Measurements from ENCODE around the gene NAA80. TPM values are rescaled to one million over a fixed set of nuclear protein-coding genes. Genes with fewer than 3 reads are reported as not detected.

The NAA80 gene
- total RNA-seq, 1 experiment from 2014 or later: 5.3 TPM

DNA sequence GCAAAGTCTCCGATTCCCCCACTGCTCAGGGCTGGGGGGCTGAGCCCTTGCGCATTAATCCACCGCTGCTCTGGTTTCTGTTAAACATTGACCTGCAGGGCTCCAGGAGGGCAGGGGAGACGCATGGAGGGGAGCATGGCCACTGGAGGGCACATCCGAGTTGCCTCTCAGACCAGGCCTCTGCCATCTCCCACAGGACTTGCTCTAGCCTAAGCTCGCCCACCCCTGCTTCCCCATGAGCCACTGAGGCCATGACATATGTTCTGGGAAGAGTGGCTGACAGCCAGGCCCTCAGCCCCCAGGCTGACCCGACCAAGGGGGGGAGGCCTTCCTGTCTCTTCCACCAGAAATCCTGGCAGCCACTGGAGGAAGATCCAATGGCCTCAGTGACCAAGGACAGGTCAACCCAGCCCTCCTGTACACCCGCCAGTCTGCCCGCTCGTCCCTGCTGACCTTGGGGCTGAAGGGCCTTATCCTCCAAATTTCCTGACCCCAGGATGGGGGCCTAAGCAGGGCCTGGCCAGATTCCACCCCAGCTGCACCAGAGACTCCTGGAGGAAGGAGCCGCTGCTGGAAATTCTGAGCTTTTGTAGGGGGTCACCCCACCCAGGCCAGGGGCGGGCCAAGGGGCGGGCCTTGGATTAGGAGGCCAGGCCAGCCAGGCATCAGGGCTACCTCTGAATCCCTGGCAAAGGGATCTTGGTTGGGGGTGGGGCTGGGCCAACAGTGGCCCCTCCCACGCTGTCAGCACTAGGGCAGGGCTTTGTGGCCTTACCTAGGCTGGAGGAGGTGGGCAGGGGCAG is 4.0 kb upstream of the NAA80 start, which contains the start of gene HYAL1:
Gene HYAL1, minus strand, starts transcription at position 562 of the 803 bp plus-strand sequence. CDS start 618 bp downstream, outside the sequence.
- BruUV-seq (replicated peaks): no TSS peak
- Histone ChIP-seq H3K36me3 (ENCODE audit: insufficient read depth, low read length, poor library complexity, severe bottlenecking) (no peaks in the 10 kb centered on the region), H3K27ac (ENCODE audit: low read depth, low read length, poor library complexity, severe bottlenecking) (no peak within 1 kb of the TSS), H3K4me1 (ENCODE audit: insufficient read depth, low read length, poor library complexity, severe bottlenecking) (peaks cover 5% of the 10 kb centered on the region), H3K4me3 (ENCODE audit: low read depth, low read length, poor library complexity, severe bottlenecking) (no peak within 1 kb of the TSS), H3K27me3 (replicated peaks; ENCODE audit: insufficient read depth, low read depth, low read length, poor library complexity) (no peaks in the 10 kb centered on the region), H3K9me3 (ENCODE audit: low read depth, low read length, poor library complexity, severe bottlenecking) (no peaks in the 10 kb centered on the region)
- ChIA-PET CTCF (no interaction called here), POLR2A (ENCODE audit: low non-redundant PET) (no interaction called here)
- intact Hi-C loops (cut with micrococcal nuclease; ENCODE audit: unreplicated experiment): no loop called here
- TF ChIP-seq, protein P1, sequence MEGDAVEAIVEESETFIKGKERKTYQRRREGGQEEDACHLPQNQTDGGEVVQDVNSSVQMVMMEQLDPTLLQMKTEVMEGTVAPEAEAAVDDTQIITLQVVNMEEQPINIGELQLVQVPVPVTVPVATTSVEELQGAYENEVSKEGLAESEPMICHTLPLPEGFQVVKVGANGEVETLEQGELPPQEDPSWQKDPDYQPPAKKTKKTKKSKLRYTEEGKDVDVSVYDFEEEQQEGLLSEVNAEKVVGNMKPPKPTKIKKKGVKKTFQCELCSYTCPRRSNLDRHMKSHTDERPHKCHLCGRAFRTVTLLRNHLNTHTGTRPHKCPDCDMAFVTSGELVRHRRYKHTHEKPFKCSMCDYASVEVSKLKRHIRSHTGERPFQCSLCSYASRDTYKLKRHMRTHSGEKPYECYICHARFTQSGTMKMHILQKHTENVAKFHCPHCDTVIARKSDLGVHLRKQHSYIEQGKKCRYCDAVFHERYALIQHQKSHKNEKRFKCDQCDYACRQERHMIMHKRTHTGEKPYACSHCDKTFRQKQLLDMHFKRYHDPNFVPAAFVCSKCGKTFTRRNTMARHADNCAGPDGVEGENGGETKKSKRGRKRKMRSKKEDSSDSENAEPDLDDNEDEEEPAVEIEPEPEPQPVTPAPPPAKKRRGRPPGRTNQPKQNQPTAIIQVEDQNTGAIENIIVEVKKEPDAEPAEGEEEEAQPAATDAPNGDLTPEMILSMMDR (conservative IDR thresholded peaks at IDR 0.05; ENCODE audit: low read depth, low read length): no peak
- TF ChIP-seq EZH2 (IDR thresholded peaks at IDR 0.05; ENCODE audit: borderline replicate concordance, low read depth, low read length, poor library complexity, severe bottlenecking): no peak
- no peak for DNase-seq (ENCODE audit: low spot score)

DNA sequence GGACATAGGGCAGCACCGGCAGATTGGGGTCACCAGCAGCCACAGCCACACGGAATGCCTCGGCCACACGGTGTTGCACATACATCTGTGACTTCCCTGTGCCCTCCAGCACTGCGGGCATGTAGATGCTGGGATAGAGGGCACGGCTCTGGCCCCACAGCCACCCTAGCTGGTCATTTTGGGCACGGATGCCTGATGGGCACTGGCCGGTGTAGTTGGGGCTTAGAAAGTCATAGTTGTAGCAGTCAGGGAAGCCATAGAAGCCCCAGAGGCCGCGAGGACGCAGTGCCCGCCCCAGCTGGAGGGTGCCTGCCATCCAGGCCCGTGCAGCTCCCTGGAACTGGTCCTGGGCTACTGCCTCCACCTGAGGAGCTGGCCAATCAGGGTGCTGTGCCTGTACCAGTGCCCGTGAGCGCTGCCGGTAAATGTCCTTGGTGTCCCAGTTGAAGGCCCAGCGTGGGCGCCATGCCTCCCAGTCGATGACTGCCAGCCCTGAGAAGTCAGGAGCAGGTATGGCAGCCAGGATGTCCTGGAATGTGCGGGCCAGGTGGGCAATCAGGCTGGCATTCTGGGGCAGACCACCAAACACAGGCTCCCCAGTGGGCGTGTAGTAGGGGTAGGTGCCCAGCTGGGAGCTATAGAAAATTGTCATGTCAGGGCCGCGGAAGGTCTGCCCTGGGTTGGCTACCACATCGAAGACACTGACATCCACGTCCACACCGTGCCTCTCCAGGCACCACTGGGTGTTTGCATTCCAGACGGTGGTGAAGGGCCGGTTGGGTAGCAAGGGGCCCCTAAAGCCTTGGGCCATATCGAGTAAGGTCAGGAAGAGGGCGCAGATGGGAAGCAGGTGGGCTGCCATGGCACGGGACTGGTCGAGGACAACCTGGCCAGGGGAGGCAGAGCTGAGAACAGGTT is 3.1 kb upstream of the NAA80 start:
- Histone ChIP-seq H3K4me1 (ENCODE audit: insufficient read depth, low read length, poor library complexity, severe bottlenecking) (peaks cover 5% of the 10 kb centered on the region), H3K4me3 (ENCODE audit: low read depth, low read length, poor library complexity, severe bottlenecking) (no peak overlapping the region), H3K27me3 (replicated peaks; ENCODE audit: insufficient read depth, low read depth, low read length, poor library complexity) (no peaks in the 10 kb centered on the region), H3K9me3 (ENCODE audit: low read depth, low read length, poor library complexity, severe bottlenecking) (no peaks in the 10 kb centered on the region), H3K27ac (ENCODE audit: low read depth, low read length, poor library complexity, severe bottlenecking) (no peak overlapping the region), H3K36me3 (ENCODE audit: insufficient read depth, low read length, poor library complexity, severe bottlenecking) (no peaks in the 10 kb centered on the region)
- POLR2A ChIA-PET (ENCODE audit: low non-redundant PET): no interaction called here
- intact Hi-C loops (cut with micrococcal nuclease; ENCODE audit: unreplicated experiment): no loop called here
- no peak for TF ChIP-seq EZH2 (IDR thresholded peaks at IDR 0.05; ENCODE audit: borderline replicate concordance, low read depth, low read length, poor library complexity, severe bottlenecking)
- TF ChIP-seq, protein P1 (conservative IDR thresholded peaks at IDR 0.05; ENCODE audit: low read depth, low read length): no peak
- DNase-seq (ENCODE audit: low spot score): no peak
- BruUV-seq (replicated peaks): no TSS peak
- CTCF ChIA-PET: no interaction called here

DNA sequence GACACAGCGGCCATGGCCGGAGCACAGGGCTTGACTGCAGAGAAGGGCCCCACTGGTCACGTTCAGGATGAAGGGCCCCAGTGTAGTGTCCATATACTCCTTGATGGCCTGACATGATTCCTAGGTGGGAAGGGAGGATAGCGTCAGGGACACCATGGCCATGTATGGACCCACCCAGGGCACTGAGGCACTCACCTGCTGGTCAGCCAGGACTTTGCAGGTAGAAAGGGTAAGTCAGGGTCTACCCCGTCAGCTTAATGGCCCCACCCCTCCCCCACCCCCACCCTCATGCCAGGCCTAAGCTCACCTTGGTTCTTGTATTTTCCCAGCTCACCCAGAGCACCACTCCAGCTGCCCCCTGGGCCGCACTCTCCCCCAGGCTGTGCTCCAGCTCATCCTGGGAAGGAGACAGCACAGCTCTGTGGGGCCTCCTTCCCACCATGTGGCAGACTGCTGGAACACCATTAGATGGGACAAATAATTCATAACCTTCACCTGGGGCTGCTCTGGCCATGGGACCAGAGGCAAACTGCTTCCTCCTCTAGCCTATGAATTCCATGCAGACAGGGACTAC is 1.6 kb upstream of the NAA80 start:
- no peaks in the 10 kb centered on the region for H3K9me3 ChIP-seq (ENCODE audit: low read depth, low read length, poor library complexity, severe bottlenecking)
- ChIA-PET POLR2A (ENCODE audit: low non-redundant PET) (no interaction called here), CTCF (no interaction called here)
- H3K4me1 ChIP-seq (ENCODE audit: insufficient read depth, low read length, poor library complexity, severe bottlenecking): peaks cover 5% of the 10 kb centered on the region
- DNase-seq (ENCODE audit: low spot score): no peak
- TF ChIP-seq, protein P1 (conservative IDR thresholded peaks at IDR 0.05; ENCODE audit: low read depth, low read length): no peak
- TF ChIP-seq EZH2 (IDR thresholded peaks at IDR 0.05; ENCODE audit: borderline replicate concordance, low read depth, low read length, poor library complexity, severe bottlenecking): no peak
- H3K27me3 ChIP-seq (replicated peaks; ENCODE audit: insufficient read depth, low read depth, low read length, poor library complexity): no peaks in the 10 kb centered on the region
- intact Hi-C loops (cut with micrococcal nuclease; ENCODE audit: unreplicated experiment): no loop called here
- H3K4me3 ChIP-seq (ENCODE audit: low read depth, low read length, poor library complexity, severe bottlenecking): no peak overlapping the region
- BruUV-seq (replicated peaks): no TSS peak
- H3K36me3 ChIP-seq (ENCODE audit: insufficient read depth, low read length, poor library complexity, severe bottlenecking): no peaks in the 10 kb centered on the region
- no peak overlapping the region for H3K27ac ChIP-seq (ENCODE audit: low read depth, low read length, poor library complexity, severe bottlenecking)

Measured in A673 (cell line).